GM12872 (cell line): ENCODE data around the gene LIN28A.
"Not testable (repeated sequence)": the region's sequence is repeated elsewhere in the genome, so short reads cannot be mapped to it uniquely, and the experiment has no call there.

ENCODE experiments used
- TF ChIP-seq, protein P1 (sequence below): IDR thresholded peaks from 3 replicates; pipeline ENCODE4 v1.5.1; 2011; ENCODE audit warnings: low read depth, mild to moderate bottlenecking, low read length, moderate library complexity; ENCODE audit not compliant: insufficient read depth

Gene LIN28A

DNA sequence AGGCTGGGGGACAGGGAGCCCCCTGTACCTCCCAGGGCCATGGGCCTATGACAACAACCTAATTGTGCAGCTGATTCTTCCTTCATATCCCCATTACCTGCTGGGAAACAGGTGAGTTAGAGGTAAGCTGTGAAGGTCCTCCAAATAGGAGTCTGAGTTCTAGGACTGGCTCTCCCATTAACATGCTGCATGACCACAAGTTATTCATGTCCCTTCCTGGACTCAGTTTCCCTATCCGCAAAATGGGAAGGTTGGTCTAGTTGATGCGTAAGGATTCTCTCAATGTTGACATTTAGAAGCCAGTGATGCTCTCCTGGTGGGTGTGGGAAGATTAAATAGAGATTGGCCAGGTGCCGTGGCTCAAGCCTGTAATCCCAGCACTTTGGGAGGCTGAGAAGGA lies 42.1 kb upstream of the LIN28A start:
- TF ChIP-seq, protein P1, sequence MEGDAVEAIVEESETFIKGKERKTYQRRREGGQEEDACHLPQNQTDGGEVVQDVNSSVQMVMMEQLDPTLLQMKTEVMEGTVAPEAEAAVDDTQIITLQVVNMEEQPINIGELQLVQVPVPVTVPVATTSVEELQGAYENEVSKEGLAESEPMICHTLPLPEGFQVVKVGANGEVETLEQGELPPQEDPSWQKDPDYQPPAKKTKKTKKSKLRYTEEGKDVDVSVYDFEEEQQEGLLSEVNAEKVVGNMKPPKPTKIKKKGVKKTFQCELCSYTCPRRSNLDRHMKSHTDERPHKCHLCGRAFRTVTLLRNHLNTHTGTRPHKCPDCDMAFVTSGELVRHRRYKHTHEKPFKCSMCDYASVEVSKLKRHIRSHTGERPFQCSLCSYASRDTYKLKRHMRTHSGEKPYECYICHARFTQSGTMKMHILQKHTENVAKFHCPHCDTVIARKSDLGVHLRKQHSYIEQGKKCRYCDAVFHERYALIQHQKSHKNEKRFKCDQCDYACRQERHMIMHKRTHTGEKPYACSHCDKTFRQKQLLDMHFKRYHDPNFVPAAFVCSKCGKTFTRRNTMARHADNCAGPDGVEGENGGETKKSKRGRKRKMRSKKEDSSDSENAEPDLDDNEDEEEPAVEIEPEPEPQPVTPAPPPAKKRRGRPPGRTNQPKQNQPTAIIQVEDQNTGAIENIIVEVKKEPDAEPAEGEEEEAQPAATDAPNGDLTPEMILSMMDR, result no peak

DNA sequence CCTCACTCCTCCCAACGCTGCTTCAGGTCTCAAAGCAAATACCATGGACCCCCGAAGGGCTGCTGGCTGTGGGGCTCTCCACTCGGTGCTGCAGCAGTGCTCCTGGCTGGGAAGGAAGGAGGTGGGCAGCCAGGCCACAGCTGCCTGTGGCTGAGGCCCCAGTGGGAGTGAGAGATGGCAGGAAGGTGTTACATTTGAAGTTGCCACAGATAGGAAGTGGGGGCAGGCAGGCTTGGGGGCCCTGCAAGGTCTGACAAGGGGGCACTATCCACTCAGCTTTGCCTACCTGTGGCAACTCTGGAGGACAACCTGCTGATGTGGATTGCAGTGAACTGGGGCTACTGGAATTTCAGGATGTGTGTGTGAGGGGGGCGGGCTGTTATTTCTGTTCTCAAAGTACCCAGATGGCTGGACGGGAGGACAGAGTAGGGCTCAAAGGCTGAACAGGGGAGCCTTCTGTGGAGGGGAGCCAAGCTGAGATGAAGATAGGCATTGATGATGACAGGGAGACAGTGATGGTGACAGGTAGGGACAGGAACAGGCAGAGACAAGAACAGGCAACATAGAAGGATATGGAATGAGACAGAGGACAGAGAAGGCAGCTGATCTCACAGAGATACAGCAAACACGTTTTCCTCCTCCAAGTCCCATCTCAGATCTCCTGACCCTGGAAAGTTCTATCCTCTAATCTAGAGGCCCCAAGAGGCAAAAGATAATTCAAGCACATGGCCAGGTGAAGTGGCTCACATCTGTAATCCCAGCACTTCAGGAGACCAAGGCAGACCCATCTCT lies 39.8 kb upstream of the LIN28A start:
- TF ChIP-seq, protein P1, result no peak

DNA sequence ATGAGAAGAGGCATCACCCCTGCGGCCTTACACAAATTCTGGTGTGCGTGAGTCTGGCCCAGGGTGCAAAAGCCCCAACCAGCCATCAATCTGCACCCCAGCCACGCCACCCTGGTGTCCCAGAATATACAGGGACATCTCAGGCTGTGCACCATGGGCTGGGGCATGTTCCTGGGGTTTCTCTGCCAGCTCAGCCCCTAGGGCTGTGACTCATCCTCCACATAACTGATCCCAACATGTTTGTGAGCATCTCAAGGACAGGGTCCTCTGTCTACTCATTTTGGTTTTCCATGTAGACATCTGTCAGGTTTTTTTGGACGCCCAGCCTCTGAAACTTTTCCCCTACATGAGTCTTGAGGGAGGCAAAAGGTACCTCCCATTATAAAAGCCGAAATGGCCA lies 38.6 kb upstream of the LIN28A start:
- TF ChIP-seq, protein P1, result no peak

DNA sequence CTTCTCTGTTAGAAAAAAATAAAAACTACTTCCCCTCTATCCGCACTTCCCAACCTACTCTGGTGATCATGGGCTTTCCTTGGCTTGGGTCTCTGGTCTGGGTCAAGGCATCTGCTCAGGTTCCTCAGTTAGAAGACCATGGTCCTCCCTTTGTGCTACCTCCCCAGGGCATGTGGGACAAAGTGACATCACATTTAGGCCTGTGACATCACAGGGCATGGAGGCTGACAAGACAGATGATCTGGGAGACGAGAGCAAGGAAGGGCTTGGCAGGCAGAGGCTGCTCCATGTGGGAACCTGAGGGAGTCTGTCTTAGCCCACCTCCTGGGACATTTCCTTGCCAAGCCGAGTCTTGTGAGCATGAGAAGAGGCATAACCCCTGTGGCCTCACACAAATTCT lies 38.0 kb upstream of the LIN28A start, which contains the start of gene ZNF683:
TSS of gene ZNF683 (minus strand) at position 140 of the 400 bp plus-strand sequence. CDS start 4,179 bp downstream, outside the sequence.
- TF ChIP-seq, protein P1, result not testable (repeated sequence)

DNA sequence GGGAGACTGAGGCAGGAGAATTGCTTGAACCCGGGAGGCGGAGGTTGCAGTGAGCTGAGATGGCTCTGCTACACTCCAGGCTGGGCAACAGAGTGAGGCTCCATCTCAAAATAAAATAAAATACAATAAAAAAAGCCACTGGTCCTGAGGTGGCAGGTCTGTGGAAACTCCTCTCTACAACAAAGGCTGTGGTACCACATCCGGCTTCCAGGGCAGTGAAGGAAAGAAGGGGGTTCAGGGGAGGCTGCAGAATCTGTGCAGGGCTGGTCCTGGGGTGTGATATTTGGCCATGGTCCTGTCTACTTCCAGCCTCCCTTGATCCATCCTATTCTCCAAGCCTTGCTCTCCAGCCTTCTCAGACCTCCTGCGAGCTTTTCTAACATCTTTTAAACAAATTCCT lies 37.3 kb upstream of the LIN28A start:
- TF ChIP-seq, protein P1, result no peak

DNA sequence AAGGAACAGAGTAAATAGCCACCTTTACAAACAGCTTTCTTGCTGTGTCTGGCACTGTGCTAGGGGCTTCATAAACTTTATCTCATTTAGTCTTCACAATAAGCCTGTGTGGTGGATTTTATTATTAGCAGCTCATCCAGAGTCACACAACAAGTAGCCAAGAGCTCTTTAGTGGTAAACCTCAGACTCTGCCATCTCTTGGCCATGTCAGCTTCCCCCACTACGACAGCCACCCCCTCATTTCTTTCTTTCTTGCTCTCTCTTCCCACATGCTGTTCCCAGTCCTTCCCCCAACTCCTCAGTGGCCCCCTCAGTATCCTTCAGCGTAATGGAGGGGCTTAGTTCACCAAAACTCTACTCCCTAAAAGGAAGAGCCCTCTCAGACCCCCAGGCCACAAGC lies 36.8 kb upstream of the LIN28A start:
- TF ChIP-seq, protein P1, result no peak

DNA sequence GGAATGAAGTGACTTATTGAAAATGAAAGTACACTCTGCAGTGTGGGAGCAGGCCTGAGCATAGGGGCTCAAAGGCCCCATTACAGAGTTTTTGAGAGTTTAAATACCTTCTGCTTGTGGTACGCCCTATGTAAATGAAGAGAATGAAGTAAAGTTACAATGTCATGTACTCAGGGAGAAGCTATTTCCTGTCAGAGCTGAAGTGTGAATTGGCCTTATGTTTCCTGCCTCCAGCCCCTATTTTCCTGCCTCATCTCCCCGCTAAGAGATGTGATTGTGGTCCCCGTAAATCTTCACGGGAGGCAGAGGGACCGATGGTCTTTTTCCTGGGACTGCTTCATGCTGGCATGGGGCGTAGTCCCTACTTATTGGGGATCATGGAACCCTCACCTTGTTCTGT lies 35.5 kb upstream of the LIN28A start:
- TF ChIP-seq, protein P1, result no peak
